SK-N-SH treated with all-trans-retinoic acid at 6 μM for 48 hours (cell line): ENCODE results near the gene CLCN1.
A peak's percentile ranks its signal among the peaks of the same experiment; 100 is the strongest.

Experiments
- ATAC-seq: fragments of 200-7000 bp; cut with Tn5 transposase; 3 replicates; pipeline ENCODE4 v1.9.1; 2020; ENCODE audit warnings: mild to moderate bottlenecking, moderate library complexity
- ARNTL ChIP-seq: fragments of 450-650 bp; formaldehyde crosslinking; IDR thresholded peaks from 2 replicates; pipeline ENCODE4 v1.5.0; 2020; ENCODE audit warnings: low read depth, mild to moderate bottlenecking, moderate library complexity, borderline replicate concordance
- ESRRG ChIP-seq: fragments of 250-450 bp; sonication (Bioruptor Pico); IDR thresholded peaks from 2 replicates; pipeline ENCODE4 v1.6.1; 2021; ENCODE audit warnings: mild to moderate bottlenecking
- GLIS3 ChIP-seq: fragments of 250-450 bp; sonication (Bioruptor Pico); IDR thresholded peaks from 2 replicates; pipeline ENCODE4 v1.5.0; 2020; ENCODE audit warnings: mild to moderate bottlenecking, moderate library complexity
- ISL1 ChIP-seq: fragments of 250-450 bp; sonication (Bioruptor Pico); IDR thresholded peaks from 2 replicates; pipeline ENCODE4 v2.1.2; 2022; ENCODE audit warnings: mild to moderate bottlenecking, moderate library complexity
- OSR1 ChIP-seq: fragments of 250-450 bp; sonication (Bioruptor Pico); IDR thresholded peaks from 2 replicates; pipeline ENCODE4 v1.8.0; 2022; ENCODE audit warnings: moderate library complexity, mild to moderate bottlenecking, inconsistent platforms
- PPARA ChIP-seq: fragments of 250-450 bp; sonication (Bioruptor Pico); IDR thresholded peaks from 2 replicates; pipeline ENCODE4 v1.5.0; 2020; ENCODE audit warnings: mild to moderate bottlenecking, borderline replicate concordance
- RARB ChIP-seq: fragments of 250-450 bp; sonication (Bioruptor Pico); IDR thresholded peaks from 2 replicates; pipeline ENCODE4 v1.8.0; 2021; ENCODE audit warnings: mild to moderate bottlenecking, moderate library complexity
- SNAI2 ChIP-seq: fragments of 250-450 bp; sonication (Bioruptor Pico); IDR thresholded peaks from 2 replicates; pipeline ENCODE4 v1.5.0; 2020; ENCODE audit warnings: mild to moderate bottlenecking, moderate library complexity
- TOX ChIP-seq: fragments of 250-450 bp; sonication (Bioruptor Pico); IDR thresholded peaks from 2 replicates; pipeline ENCODE4 v1.8.0; 2021; ENCODE audit warnings: mild to moderate bottlenecking, moderate library complexity, borderline replicate concordance
- ZC3H10 ChIP-seq: fragments of 250-450 bp; sonication (Bioruptor Pico); IDR thresholded peaks from 2 replicates; pipeline ENCODE4 v1.5.1; 2021; ENCODE audit warnings: mild to moderate bottlenecking, moderate library complexity
- ZFP3 ChIP-seq: fragments of 250-450 bp; sonication (Bioruptor Pico); IDR thresholded peaks from 2 replicates; pipeline ENCODE4 v1.5.0; 2020; ENCODE audit warnings: mild to moderate bottlenecking, moderate library complexity
- ZFP30 ChIP-seq: fragments of 450-650 bp; formaldehyde crosslinking; IDR thresholded peaks from 2 replicates; pipeline ENCODE4 v1.5.0; 2022; ENCODE audit warnings: mild to moderate bottlenecking, moderate library complexity
- ZNF565 ChIP-seq: fragments of 450-650 bp; formaldehyde crosslinking; conservative IDR thresholded peaks from 2 replicates; pipeline ENCODE4 v1.5.0; 2020; ENCODE audit warnings: low read depth, mild to moderate bottlenecking, moderate library complexity
- ZNF70 ChIP-seq: fragments of 450-650 bp; formaldehyde crosslinking; IDR thresholded peaks from 2 replicates; pipeline ENCODE4 v1.5.0; 2020; ENCODE audit warnings: mild to moderate bottlenecking, moderate library complexity
- ZNF8 ChIP-seq: fragments of 450-650 bp; formaldehyde crosslinking; IDR thresholded peaks from 2 replicates; pipeline ENCODE4 v1.5.0; 2020; ENCODE audit warnings: mild to moderate bottlenecking, moderate library complexity
- TF ChIP-seq, protein P1 (sequence below): fragments of 250-450 bp; sonication (Bioruptor Pico); IDR thresholded peaks from 2 replicates; pipeline ENCODE4 v1.5.0; 2020; ENCODE audit warnings: mild to moderate bottlenecking, moderate library complexity
- TF ChIP-seq, protein P2 (sequence below): fragments of 250-450 bp; sonication (Bioruptor Pico); IDR thresholded peaks from 2 replicates; pipeline ENCODE4 v1.5.1; 2020; ENCODE audit warnings: low read depth, mild to moderate bottlenecking, moderate library complexity
- TF ChIP-seq, protein P3 (sequence below): fragments of 250-450 bp; sonication (Bioruptor Pico); IDR thresholded peaks from 2 replicates; pipeline ENCODE4 v1.8.0; 2021; ENCODE audit warnings: low read depth, mild to moderate bottlenecking, moderate library complexity, borderline replicate concordance
- TF ChIP-seq, protein P4 (sequence below): fragments of 250-450 bp; sonication (Bioruptor Pico); IDR thresholded peaks from 2 replicates; pipeline ENCODE4 v1.8.0; 2020; ENCODE audit warnings: mild to moderate bottlenecking, moderate library complexity, borderline replicate concordance

CLCN1 gene

DNA sequence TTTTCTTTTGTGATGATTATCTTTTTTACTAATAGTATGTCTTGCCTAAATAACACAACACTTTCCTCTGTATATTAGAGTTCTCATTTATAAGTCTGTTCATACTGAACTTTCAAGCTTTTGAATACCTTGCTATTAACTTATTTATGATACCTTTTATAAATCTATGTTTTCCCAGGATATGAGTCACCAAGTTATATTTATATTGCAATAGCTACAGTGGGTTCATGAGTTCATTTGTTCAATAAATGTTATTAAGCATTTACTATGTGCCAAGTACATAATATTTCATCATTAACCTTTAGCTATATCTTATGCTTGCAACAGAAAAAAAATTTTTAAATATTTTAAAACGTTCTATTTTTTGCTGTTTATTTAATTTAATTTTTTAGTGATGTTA is 18.3 kb downstream of the CLCN1 start:
- TF ChIP-seq RARB (no peak; the same call in 1 of the 2 replicates), ZNF8 (CRISPR knock-in tag) (no peak)
- no peak for ATAC-seq

DNA sequence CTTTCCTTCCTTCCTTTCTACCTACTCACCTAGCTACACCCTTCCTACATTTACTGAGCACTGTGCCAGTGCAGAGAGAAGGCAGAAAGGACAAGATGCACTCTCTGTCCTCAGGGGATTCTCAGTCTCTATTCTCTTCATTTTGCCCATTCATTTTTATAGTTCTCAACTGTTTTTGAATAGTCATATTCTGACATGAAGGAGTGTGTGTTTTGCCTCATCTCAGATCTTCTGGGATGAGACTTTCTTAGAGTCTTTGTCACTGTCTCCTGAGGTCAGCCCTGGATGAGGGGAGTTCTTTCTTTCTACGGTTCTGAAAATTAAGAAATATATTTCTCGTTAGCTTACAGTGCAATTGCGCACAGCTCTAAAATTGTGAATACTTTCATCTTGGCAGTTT is 21.3 kb downstream of the CLCN1 start:
- ATAC-seq: 0 out of 3 replicates have a peak, but pooled peaks have one; percentile 16

DNA sequence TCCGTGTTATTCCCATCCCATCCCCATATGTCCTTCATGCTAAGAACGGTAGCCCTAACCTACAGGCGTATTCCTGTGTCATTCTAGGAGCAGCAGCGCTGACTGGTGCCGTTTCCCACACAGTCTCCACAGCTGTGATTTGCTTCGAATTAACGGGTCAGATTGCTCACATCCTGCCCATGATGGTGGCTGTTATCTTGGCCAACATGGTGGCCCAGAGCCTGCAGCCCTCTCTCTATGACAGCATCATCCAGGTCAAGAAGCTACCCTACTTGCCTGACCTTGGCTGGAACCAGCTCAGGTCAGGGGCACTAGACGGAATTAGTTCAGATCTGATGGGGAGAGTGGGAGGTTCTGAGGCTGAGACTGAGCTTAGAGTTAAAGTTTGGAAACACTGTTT is 25.9 kb downstream of the CLCN1 start:
- TF ChIP-seq, protein P1, sequence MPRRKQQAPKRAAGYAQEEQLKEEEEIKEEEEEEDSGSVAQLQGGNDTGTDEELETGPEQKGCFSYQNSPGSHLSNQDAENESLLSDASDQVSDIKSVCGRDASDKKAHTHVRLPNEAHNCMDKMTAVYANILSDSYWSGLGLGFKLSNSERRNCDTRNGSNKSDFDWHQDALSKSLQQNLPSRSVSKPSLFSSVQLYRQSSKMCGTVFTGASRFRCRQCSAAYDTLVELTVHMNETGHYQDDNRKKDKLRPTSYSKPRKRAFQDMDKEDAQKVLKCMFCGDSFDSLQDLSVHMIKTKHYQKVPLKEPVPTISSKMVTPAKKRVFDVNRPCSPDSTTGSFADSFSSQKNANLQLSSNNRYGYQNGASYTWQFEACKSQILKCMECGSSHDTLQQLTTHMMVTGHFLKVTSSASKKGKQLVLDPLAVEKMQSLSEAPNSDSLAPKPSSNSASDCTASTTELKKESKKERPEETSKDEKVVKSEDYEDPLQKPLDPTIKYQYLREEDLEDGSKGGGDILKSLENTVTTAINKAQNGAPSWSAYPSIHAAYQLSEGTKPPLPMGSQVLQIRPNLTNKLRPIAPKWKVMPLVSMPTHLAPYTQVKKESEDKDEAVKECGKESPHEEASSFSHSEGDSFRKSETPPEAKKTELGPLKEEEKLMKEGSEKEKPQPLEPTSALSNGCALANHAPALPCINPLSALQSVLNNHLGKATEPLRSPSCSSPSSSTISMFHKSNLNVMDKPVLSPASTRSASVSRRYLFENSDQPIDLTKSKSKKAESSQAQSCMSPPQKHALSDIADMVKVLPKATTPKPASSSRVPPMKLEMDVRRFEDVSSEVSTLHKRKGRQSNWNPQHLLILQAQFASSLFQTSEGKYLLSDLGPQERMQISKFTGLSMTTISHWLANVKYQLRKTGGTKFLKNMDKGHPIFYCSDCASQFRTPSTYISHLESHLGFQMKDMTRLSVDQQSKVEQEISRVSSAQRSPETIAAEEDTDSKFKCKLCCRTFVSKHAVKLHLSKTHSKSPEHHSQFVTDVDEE: no peak
- TF ChIP-seq, protein P2, sequence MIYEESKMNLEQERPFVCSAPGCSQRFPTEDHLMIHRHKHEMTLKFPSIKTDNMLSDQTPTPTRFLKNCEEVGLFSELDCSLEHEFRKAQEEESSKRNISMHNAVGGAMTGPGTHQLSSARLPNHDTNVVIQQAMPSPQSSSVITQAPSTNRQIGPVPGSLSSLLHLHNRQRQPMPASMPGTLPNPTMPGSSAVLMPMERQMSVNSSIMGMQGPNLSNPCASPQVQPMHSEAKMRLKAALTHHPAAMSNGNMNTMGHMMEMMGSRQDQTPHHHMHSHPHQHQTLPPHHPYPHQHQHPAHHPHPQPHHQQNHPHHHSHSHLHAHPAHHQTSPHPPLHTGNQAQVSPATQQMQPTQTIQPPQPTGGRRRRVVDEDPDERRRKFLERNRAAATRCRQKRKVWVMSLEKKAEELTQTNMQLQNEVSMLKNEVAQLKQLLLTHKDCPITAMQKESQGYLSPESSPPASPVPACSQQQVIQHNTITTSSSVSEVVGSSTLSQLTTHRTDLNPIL (CRISPR knock-in tag): no peak
- no peak for TF ChIP-seq RARB
- TF ChIP-seq ESRRG: no peak
- TF ChIP-seq, protein P3, sequence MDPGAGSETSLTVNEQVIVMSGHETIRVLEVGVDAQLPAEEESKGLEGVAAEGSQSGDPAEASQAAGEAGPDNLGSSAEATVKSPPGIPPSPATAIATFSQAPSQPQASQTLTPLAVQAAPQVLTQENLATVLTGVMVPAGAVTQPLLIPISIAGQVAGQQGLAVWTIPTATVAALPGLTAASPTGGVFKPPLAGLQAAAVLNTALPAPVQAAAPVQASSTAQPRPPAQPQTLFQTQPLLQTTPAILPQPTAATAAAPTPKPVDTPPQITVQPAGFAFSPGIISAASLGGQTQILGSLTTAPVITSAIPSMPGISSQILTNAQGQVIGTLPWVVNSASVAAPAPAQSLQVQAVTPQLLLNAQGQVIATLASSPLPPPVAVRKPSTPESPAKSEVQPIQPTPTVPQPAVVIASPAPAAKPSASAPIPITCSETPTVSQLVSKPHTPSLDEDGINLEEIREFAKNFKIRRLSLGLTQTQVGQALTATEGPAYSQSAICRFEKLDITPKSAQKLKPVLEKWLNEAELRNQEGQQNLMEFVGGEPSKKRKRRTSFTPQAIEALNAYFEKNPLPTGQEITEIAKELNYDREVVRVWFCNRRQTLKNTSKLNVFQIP: no peak
- no peak for TF ChIP-seq GLIS3
- no peak for TF ChIP-seq OSR1 (CRISPR knock-in tag)
- TF ChIP-seq ZNF8 (CRISPR knock-in tag): no peak
- TF ChIP-seq ARNTL: no peak
- no peak for TF ChIP-seq ZNF70
- no peak for TF ChIP-seq PPARA (CRISPR knock-in tag)
- TF ChIP-seq TOX (CRISPR knock-in tag): no peak
- no peak for TF ChIP-seq SNAI2 (CRISPR knock-in tag)
- TF ChIP-seq ISL1 (CRISPR knock-in tag): no peak
- no peak for TF ChIP-seq ZFP3 (CRISPR knock-in tag)
- no peak for ATAC-seq

More for the DNA sequence above, 21.3 kb downstream of the CLCN1 start:
- no peak for TF ChIP-seq ZNF565 (CRISPR knock-in tag)

DNA sequence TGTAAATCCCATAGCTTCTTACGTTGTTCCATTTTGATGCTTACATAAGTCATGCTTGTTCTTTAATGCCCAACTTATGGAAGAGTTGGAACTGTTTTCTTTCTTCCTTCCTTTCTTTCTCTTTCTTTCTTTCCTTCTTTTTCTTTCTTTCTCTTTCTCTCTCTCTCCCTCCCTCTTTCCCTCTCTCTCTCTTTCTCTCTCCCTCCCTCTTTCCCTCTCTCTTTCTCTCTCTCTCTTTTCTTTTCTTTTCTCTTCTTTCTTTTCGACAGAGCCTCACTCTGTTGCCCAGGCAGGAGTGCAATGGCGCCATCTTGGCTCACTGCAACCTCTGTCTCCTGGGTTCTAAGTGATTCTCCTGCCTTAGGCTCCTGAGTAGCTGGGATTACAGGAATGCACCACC is 27.7 kb downstream of the CLCN1 start:
- TF ChIP-seq ZNF565 (CRISPR knock-in tag) (no peak), ZFP30 (no peak), OSR1 (CRISPR knock-in tag) (no peak), ZC3H10 (CRISPR knock-in tag) (no peak), ZNF8 (CRISPR knock-in tag) (no peak), GLIS3 (no peak)
- TF ChIP-seq, protein P4, sequence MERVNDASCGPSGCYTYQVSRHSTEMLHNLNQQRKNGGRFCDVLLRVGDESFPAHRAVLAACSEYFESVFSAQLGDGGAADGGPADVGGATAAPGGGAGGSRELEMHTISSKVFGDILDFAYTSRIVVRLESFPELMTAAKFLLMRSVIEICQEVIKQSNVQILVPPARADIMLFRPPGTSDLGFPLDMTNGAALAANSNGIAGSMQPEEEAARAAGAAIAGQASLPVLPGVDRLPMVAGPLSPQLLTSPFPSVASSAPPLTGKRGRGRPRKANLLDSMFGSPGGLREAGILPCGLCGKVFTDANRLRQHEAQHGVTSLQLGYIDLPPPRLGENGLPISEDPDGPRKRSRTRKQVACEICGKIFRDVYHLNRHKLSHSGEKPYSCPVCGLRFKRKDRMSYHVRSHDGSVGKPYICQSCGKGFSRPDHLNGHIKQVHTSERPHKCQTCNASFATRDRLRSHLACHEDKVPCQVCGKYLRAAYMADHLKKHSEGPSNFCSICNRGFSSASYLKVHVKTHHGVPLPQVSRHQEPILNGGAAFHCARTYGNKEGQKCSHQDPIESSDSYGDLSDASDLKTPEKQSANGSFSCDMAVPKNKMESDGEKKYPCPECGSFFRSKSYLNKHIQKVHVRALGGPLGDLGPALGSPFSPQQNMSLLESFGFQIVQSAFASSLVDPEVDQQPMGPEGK (CRISPR knock-in tag): no peak
- TF ChIP-seq, protein P2 (CRISPR knock-in tag): no peak
- no peak for ATAC-seq

DNA sequence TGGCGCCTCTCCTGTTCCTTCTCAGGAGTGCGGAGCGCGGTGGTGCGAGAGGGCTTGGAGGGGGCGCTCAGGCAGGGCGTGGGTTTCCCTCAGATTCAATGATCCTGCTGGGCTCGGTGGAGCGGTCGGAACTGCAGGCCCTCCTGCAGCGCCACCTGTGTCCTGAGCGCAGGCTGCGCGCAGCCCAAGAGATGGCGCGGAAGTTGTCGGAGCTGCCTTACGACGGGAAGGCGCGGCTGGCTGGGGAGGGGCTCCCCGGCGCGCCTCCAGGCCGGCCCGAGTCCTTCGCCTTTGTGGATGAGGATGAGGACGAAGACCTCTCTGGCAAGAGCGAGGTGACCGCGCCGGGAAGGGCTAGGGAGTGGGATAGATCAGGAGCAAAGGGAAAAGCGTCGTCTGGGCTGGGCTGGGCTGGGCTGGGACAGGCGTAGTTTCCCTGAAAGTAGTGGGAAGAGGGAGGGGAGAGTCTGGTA is 29.6 kb downstream of the CLCN1 start:
- no peak for TF ChIP-seq GLIS3
- TF ChIP-seq ARNTL: no peak
- no peak for TF ChIP-seq SNAI2 (CRISPR knock-in tag)
- 0 out of 2 replicates have a peak, but pooled peaks have one; percentile 27 for TF ChIP-seq RARB
- TF ChIP-seq, protein P2 (CRISPR knock-in tag): no peak
- peak; percentile 99 for ATAC-seq
